LoVo (cell line): ENCODE data around the gene SIVA1.

ENCODE experiments used
- DNase-seq: peaks from one replicate; pipeline ENCODE4 v3.0.0-alpha.2; 2016; ENCODE audit warnings: low spot score

SIVA1 gene

GRCh38 chr14:104797115-104798044 lies 44.4 kb downstream of the SIVA1 start:
- DNase-seq, result no peak

- no peak for DNase-seq
Observed at GRCh38 chr14:104798300-104799243, 45.6 kb downstream of the SIVA1 start.

GRCh38 chr14:104799244-104800014 lies 46.5 kb downstream of the SIVA1 start:
- DNase-seq, result no peak

- DNase-seq, result peak; percentile 74
Observed at GRCh38 chr14:104800015-104800770, 47.2 kb downstream of the SIVA1 start.

GRCh38 chr14:104800771-104801519 lies 48.0 kb downstream of the SIVA1 start, which contains the start of gene ZBTB42:
ZBTB42 (plus strand) TSS chr14:104801101; CDS start chr14:104801198, 97 bp downstream.
- peak; percentile 73 for DNase-seq

- DNase-seq, result no peak
Observed at GRCh38 chr14:104801520-104802393, 48.8 kb downstream of the SIVA1 start.

GRCh38 chr14:104802394-104803184 lies 49.6 kb downstream of the SIVA1 start:
- no peak for DNase-seq

- no peak for DNase-seq
Observed at GRCh38 chr14:104803280-104803911, 50.4 kb downstream of the SIVA1 start.

- DNase-seq, result no peak
Observed at GRCh38 chr14:104803912-104804410, 51.0 kb downstream of the SIVA1 start.

GRCh38 chr14:104804481-104805325 lies 51.8 kb downstream of the SIVA1 start:
- DNase-seq, result no peak

GRCh38 chr14:104805326-104805678 lies 52.4 kb downstream of the SIVA1 start:
- DNase-seq, result no peak

GRCh38 chr14:104805941-104806624 lies 53.1 kb downstream of the SIVA1 start:
- no peak for DNase-seq

- no peak for DNase-seq
Observed at GRCh38 chr14:104806625-104807465, 53.9 kb downstream of the SIVA1 start.

GRCh38 chr14:104808456-104808855 lies 55.5 kb downstream of the SIVA1 start:
- DNase-seq, result no peak
